Heart right ventricle (tissue), 16 donors: ENCODE measurements around the gene PAFAH2. TPM values are rescaled to one million over a fixed set of nuclear protein-coding genes. Genes with fewer than 3 reads are reported as not detected.

Source experiments
- ATAC-seq, 8 donors: fragments of 200-7000 bp; cut with Tn5 transposase; one replicate each; pipeline ENCODE4 v1.9.1; 2020; ENCODE audit warnings: mild to moderate bottlenecking in 8 of 8, moderate library complexity in 8 of 8, moderate number of reproducible peaks in 1 of 8
- DNase-seq, 2 donors: peaks; one replicate each; pipeline ENCODE4 v3.0.0-alpha.2; 2020
- H3K27ac ChIP-seq, 10 donors: fragments of 200-600 bp; sonication (generic) in 2 of 10; one replicate each; pipeline versions ENCODE4 v1.5.0 to v1.8.0; 2020 to 2022; ENCODE audit warnings: mild to moderate bottlenecking in 3 of 10
- H3K27me3 ChIP-seq, 7 donors: fragments of 200-600 bp; one replicate each; pipeline ENCODE4 v1.8.0; 2021 to 2022; ENCODE audit warnings: mild to moderate bottlenecking in 2 of 7
- H3K36me3 ChIP-seq, 9 donors: fragments of 200-600 bp; sonication (generic) in 1 of 9; one replicate each; pipeline versions ENCODE4 v1.5.0 to v1.8.0; 2020 to 2022; ENCODE audit warnings: mild to moderate bottlenecking in 2 of 9
- H3K4me1 ChIP-seq, 9 donors: fragments of 200-600 bp; sonication (generic) in 1 of 9; one replicate each; pipeline versions ENCODE4 v1.5.0 to v1.8.0; 2020 to 2022; ENCODE audit warnings: mild to moderate bottlenecking in 4 of 9
- H3K4me3 ChIP-seq, 10 donors: fragments of 200-600 bp; sonication (generic) in 2 of 10; one replicate each; pipeline versions ENCODE4 v1.5.0 to v1.8.0; 2020 to 2022; ENCODE audit warnings: mild to moderate bottlenecking in 7 of 10, moderate library complexity in 2 of 10
- H3K9me3 ChIP-seq, 11 donors: fragments of 200-600 bp in 10 of 11; sonication (generic) in 2 of 11; one replicate each; pipeline versions ENCODE4 v1.5.0 to v1.8.0; 2013 to 2022; ENCODE audit warnings: mild to moderate bottlenecking in 2 of 11, control low read depth in 1 of 11, moderate library complexity in 1 of 11
- WGBS, 2 donors: extraction: QIAGEN DNeasy Blood & Tissue Kit; methylation state at CpG; one replicate each; pipeline ENCODE4 v1.1.7; 2013; ENCODE audit warnings: inconsistent platforms in 1 of 2; 5-methylcytosine and 5-hydroxymethylcytosine counted together
- intact Hi-C, 10 donors: fragments of 100-400 bp; cut with DNase I; formaldehyde crosslinking; loops; one replicate each; pipeline versions ENCODE4 v1.11.1 to v1.14.2; 2022
- polyA plus RNA-seq, 2 donors: library from polyadenylated mRNA; stranded (reverse); fragments of 200-250 nt; gene quantifications; one replicate each; pipeline ENCODE4 v1.2.3, GENCODE V29; 2013
- total RNA-seq, 10 donors: library from RNA; stranded (reverse); fragmentation: NEBNext Ultra II Directional in 3 of 10; extraction: Animal tissue kit (Norgen Biotek cat#: 25700) in 3 of 10; gene quantifications; one replicate each; pipeline versions ENCODE4 v1.2.1 to v1.2.4, GENCODE V29; 2021 to 2023
- TF ChIP-seq, protein P1 (sequence below), 9 donors: fragments of 200-600 bp; sonication (generic) in 2 of 9; IDR thresholded peaks; one replicate each; pipeline versions ENCODE4 v1.5.0 to v1.8.0; 2021 to 2022; ENCODE audit warnings: antibody characterized with exemption in 9 of 9, mild to moderate bottlenecking in 5 of 9, moderate library complexity in 1 of 9
- donor health status: Arrhythmogenic right ventricular cardiomyopathy.
- donor health status: ischemic (EF 13 %, LVEDD 7.1; RV severe dilation, severe dysfunction).
- donor health status: healthy with polysubstance abuse.
- donor health status: DM: no; HTN: yes; CAD: no.
- donor health status: DM: no; HTN: no; CAD: no.
- donor health status: ischemic (EF 25% LVEDD 6.9; RV normal size, moderate dysfunction).
- donor health status: ischemic (EF 25% LVEDD 5.7; RV mildly dilated, moderate dysfunction).
- donor health status: healthy.
- donor health status: DM: yes; HTN: yes; CAD: no.
- donor health status: Ischemic cardiomyopathy.
- donor health status: ischemic (EF 35%, LVEDD 5.7; RV mildly dilated, moderate dysfunction).
- donor health status: nonischemic (EF 11% LVEDD 7.7; RV severe dilation, severe dysfunction).
- donor health status: DM: yes; HTN: yes; CAD: no.
- donor health status: PGD.
- donor health status: ischemic (EF 29% LVEDD 5.4; RV normal size, mild dysfunction).
- donor health status: nonischemic (EF 23%, LVEDD 6.1; RV moderate dilation, normal function).

Gene PAFAH2
- total and polyA plus RNA-seq, 12 donors: 3.4 to 19.3 (median 10.5) TPM

DNA sequence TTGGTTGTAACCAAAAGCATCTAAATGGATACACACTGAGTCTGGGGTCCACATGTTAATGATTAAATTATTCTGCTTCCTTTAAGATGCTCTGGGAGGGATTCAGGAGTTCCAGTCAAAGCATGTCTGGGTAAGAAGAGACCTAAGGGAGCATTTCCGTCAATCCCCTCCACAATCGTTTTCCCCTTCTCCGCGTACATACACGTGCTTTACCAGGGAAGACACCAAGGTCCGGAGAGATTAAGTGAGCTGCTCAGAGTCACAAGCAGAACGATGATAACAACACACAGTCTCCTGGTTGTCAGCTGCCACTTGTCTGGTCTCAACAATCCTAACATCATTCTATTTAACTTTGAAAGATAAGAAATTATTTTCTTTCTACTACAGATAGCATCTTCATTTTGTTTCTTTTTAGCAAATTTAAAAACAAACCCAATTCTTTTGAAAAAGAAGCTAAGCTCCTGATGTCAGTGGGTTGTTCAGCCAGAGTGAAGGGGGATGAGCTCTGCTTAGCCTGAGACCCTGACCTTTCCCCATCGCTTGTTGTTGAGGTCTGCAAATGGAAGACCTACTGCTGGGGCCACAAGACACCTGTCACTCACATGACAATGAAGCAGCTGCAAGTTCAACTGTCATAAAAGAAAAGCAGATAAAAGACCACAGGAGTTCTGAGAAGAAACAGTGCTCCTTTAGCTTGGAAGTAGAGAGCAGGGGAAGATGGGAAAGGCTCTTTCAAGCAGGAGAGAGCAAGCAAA lies 4.5 kb downstream of the PAFAH2 start:
- 75% methylated on average over 8 of the region's 8 CpGs for WGBS, 2 donors
- intact Hi-C loops: no loop called here
- peaks cover 0 to 10% (median 4%) of the 10 kb centered on the region in 9 donors for H3K36me3 ChIP-seq
- no peak overlapping the region for H3K27ac ChIP-seq
- H3K9me3 ChIP-seq: no peaks in the 10 kb centered on the region
- DNase-seq (no peak), ATAC-seq (no peak)
- peaks cover 7 to 58% (median 39%) of the 10 kb centered on the region in 9 donors for H3K4me1 ChIP-seq
- TF ChIP-seq, protein P1, sequence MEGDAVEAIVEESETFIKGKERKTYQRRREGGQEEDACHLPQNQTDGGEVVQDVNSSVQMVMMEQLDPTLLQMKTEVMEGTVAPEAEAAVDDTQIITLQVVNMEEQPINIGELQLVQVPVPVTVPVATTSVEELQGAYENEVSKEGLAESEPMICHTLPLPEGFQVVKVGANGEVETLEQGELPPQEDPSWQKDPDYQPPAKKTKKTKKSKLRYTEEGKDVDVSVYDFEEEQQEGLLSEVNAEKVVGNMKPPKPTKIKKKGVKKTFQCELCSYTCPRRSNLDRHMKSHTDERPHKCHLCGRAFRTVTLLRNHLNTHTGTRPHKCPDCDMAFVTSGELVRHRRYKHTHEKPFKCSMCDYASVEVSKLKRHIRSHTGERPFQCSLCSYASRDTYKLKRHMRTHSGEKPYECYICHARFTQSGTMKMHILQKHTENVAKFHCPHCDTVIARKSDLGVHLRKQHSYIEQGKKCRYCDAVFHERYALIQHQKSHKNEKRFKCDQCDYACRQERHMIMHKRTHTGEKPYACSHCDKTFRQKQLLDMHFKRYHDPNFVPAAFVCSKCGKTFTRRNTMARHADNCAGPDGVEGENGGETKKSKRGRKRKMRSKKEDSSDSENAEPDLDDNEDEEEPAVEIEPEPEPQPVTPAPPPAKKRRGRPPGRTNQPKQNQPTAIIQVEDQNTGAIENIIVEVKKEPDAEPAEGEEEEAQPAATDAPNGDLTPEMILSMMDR (IDR thresholded peaks at IDR 0.05): no peak
- no peak overlapping the region for H3K4me3 ChIP-seq
- no peaks in the 10 kb centered on the region for H3K27me3 ChIP-seq

DNA sequence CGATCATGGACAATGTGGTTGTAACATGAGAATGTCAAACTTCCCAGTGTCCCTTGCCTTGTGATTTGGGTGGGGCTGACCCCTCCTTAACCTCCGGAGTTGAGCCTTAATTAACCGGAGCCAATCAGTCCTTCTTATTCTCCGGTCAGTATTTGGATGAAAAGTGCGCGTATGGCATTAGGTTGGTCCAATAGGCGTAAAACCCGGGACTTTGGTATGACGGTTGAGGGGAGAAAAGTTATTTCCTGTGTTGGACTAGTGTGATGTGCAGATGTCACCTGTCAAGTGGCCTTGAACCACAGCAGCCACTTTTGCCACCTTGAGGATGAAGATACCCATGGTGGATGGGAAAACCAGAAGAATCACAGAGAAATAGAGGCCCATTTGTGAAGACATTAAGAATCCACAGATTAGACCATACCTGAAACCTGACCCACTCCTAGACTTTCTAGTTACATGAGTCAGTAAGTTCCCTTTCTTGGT lies 5.1 kb downstream of the PAFAH2 start:
- ATAC-seq (no peak), DNase-seq (no peak)
- TF ChIP-seq, protein P1 (IDR thresholded peaks at IDR 0.05): no peak
- Histone ChIP-seq H3K4me1 (peaks cover 7 to 63% (median 38%) of the 10 kb centered on the region in 9 donors), H3K27me3 (no peaks in the 10 kb centered on the region), H3K4me3 (no peak overlapping the region), H3K9me3 (no peaks in the 10 kb centered on the region), H3K36me3 (peaks cover 0 to 17% (median 5%) of the 10 kb centered on the region in 9 donors), H3K27ac (no peak overlapping the region)
- 95% methylated on average over 9 of the region's 9 CpGs for WGBS, 2 donors
- intact Hi-C loops: no loop called here

DNA sequence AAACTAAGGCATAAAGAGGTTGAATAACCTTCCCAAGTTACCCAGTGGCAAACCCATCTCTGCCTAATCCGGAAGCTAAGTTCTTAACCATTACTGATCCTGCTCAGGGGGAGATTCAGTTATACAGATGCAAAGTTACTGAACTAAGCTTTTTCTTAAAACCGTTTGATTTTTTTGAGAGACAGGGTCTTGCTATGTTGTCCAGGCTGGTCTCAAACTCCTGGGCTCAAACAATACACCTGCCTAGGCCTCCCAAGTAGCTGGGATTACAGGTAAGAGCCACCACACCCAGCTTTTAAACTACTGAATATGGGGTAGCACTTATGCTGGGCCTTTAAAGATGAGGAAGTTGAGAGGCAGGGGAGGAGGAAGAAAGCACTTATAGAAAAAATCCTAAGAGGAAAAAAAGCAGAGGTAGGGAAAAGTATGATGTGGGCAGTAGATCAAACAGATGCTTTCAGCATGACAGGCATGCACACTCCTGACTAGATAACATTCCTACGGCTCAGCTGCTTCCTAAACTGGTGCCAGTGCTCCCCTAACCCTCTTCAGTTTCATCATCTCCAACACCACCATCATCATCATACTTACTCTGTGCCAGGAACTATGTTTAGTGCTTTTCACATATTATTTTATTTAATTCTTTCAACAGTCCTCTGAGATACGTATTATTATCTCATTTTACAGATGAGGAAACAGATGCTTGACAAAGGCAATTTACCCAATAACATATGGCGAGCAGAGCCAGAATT lies 5.8 kb downstream of the PAFAH2 start:
- H3K4me1 ChIP-seq: peaks cover 7 to 60% (median 34%) of the 10 kb centered on the region in 9 donors
- H3K4me3 ChIP-seq: no peak overlapping the region
- peaks cover 0 to 23% (median 6%) of the 10 kb centered on the region in 9 donors for H3K36me3 ChIP-seq
- no peaks in the 10 kb centered on the region for H3K9me3 ChIP-seq
- intact Hi-C loops: no loop called here
- TF ChIP-seq, protein P1 (IDR thresholded peaks at IDR 0.05): no peak
- WGBS, 2 donors: 74 to 85% methylated on average over 5 of the region's 5 CpGs
- no peaks in the 10 kb centered on the region for H3K27me3 ChIP-seq
- no peak for ATAC-seq
- no peak overlapping the region for H3K27ac ChIP-seq
- DNase-seq: no peak

DNA sequence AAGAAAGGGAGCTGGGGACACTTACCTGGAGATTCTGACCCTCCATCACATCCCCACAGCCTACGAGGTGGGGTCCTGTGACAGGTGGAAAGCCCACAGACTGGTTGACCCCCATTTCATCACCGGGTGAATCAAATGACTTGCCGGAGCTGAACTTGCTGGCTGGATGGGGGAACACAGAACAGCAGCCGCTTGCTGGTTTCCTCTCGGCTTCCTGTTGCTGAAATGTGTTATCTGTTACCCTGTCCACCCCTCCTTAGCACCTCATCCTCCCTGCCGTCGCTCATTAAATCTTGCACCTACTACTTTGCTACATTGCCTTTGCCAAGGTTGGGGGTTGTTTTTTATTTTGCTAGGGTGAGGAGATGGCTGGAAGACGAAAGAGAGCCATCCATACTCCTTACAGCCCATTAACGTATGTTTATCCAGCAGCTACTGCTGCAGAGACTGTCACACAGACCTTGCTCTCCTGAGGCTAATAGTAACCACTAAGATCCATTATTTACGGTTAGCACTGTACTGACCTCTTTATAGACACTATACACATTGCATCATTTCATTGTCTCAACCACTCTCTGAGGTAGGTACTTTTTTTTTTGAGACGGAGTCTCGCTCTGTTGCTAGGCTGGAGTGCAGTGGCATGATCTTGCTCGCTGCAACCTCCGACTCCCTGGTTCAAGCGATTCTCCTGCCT lies 7.0 kb downstream of the PAFAH2 start:
- H3K27me3 ChIP-seq: no peaks in the 10 kb centered on the region
- peak in 6 of 8 donors; percentile 25 to 56 (median 49) for ATAC-seq
- TF ChIP-seq, protein P1 (IDR thresholded peaks at IDR 0.05): no peak
- peaks cover 0 to 36% (median 8%) of the 10 kb centered on the region in 9 donors for H3K36me3 ChIP-seq
- peaks cover 2 to 55% (median 27%) of the 10 kb centered on the region in 9 donors for H3K4me1 ChIP-seq
- H3K9me3 ChIP-seq: no peaks in the 10 kb centered on the region
- DNase-seq: no peak
- 44 to 50% methylated on average over 15 of the region's 15 CpGs for WGBS, 2 donors
- H3K27ac ChIP-seq: peak overlapping the region in 4 of 10 donors; percentile 34 to 75 (median 54)
- intact Hi-C loops: no loop called here
- peak overlapping the region in 2 of 10 donors; percentile 2 to 42 for H3K4me3 ChIP-seq
